HepG2 (cell line): ENCODE data around the gene HDAC4. TPM values are rescaled to one million over a fixed set of nuclear protein-coding genes. Genes with fewer than 3 reads are reported as not detected.

Experiments used
- ATAC-seq: fragments of 200-7000 bp; cut with Tn5 transposase; 3 replicates; pipeline ENCODE4 v1.9.1; 2020; ENCODE audit warnings: mild to moderate bottlenecking, moderate library complexity
- BruUV-seq: library from RNA; stranded (reverse); fragments of 400-500 nt; replicated peaks from 2 replicates; lab custom pipeline; 2021; lab: Mats Ljungman, UMichigan
- CTCF ChIA-PET: fragments of 300-600 bp; formaldehyde crosslinking; extraction: SDS; loops from one replicate; lab custom pipeline; 2021; ENCODE audit warnings: low total read pairs, inconsistent platforms, low intra/inter-chr PET ratio; lab: Yijun Ruan, JAX
- POLR2A ChIA-PET: fragments of 350-600 bp; sonication (Branson Sonifier 250); formaldehyde crosslinking; loops from one replicate; lab custom pipeline; 2020; ENCODE audit warnings: antibody characterized with exemption, inconsistent platforms; lab: Yijun Ruan, JAX
- DNase-seq: peaks from one replicate; pipeline ENCODE4 v3.0.0-alpha.2; 2015; ENCODE audit warnings: low spot score
- FAIRE-seq: peaks from 3 replicates; lab custom pipeline; 2011; peaks lifted over from hg19 to GRCh38; lab: Jason Lieb, UNC
- H2AFZ ChIP-seq: one replicate; pipeline ENCODE4 v1.6.1; 2011; ENCODE audit warnings: low read length, inconsistent platforms
- H3K27ac ChIP-seq: fragments of 300-600 bp; 3 replicates; pipeline ENCODE4 v1.8.0; 2011; ENCODE audit warnings: mixed run types, mild to moderate bottlenecking, mixed read lengths, low read length, inconsistent platforms; ENCODE audit not compliant: insufficient read depth; ENCODE audit errors: extremely low read length
- H3K27me3 ChIP-seq, 2 experiments: fragments of 200-600 bp in 1 of 2; 2 replicates in 1 of 2; 3 replicates in 1 of 2; pipeline versions ENCODE4 v1.6.0 to v1.8.0; 2011; ENCODE audit warnings: low read length in 2 of 2, mild to moderate bottlenecking in 2 of 2, moderate library complexity in 2 of 2, inconsistent platforms in 1 of 2; ENCODE audit not compliant: insufficient read depth in 2 of 2, control insufficient read depth in 1 of 2
- H3K36me3 ChIP-seq, 2 experiments: fragments of 200-600 bp in 1 of 2; replicated peaks in 1 of 2; 2 replicates in 1 of 2; 3 replicates in 1 of 2; pipeline versions ENCODE4 v1.5.1 to v1.8.0; 2011; ENCODE audit warnings: low read length in 2 of 2, inconsistent platforms in 1 of 2; ENCODE audit not compliant: insufficient read depth in 2 of 2, control insufficient read depth in 1 of 2
- H3K4me1 ChIP-seq: 2 replicates; pipeline ENCODE4 v1.5.1; 2012; ENCODE audit warnings: low read length, inconsistent platforms; ENCODE audit not compliant: insufficient read depth
- H3K4me2 ChIP-seq: 2 replicates; pipeline ENCODE4 v1.6.0; 2011; ENCODE audit warnings: low read depth, low read length, inconsistent platforms
- H3K4me3 ChIP-seq, 3 experiments: fragments of 200-600 bp in 1 of 3; sonication (generic), shearing (Covaris generic) in 1 of 3; replicated peaks in 1 of 3; 2 replicates each; pipeline ENCODE4 v1.5.1; 2011 to 2016; ENCODE audit warnings: low read length in 3 of 3, inconsistent platforms in 2 of 3, low read depth in 2 of 3, mild to moderate bottlenecking in 2 of 3, control low read depth in 1 of 3, mixed read lengths in 1 of 3; ENCODE audit not compliant: insufficient read depth in 1 of 3
- H3K79me2 ChIP-seq: one replicate; pipeline ENCODE4 v1.6.1; 2011; ENCODE audit warnings: low read length, inconsistent platforms; ENCODE audit not compliant: insufficient read depth
- H3K9ac ChIP-seq: 2 replicates; pipeline ENCODE4 v1.6.0; 2011; ENCODE audit warnings: mild to moderate bottlenecking, low read depth, low read length, inconsistent platforms; ENCODE audit not compliant: insufficient read depth
- H3K9me3 ChIP-seq: 2 replicates; pipeline ENCODE4 v1.5.1; 2012; ENCODE audit warnings: mild to moderate bottlenecking, low read length
- H4K20me1 ChIP-seq: 2 replicates; pipeline ENCODE4 v1.6.0; 2011; ENCODE audit warnings: inconsistent platforms, mild to moderate bottlenecking, low read length, moderate library complexity; ENCODE audit not compliant: insufficient read depth
- AGO2 ChIP-seq: fragments of 200-400 bp; formaldehyde crosslinking; optimal IDR thresholded peaks from 2 replicates; pipeline ENCODE3; 2017; ENCODE audit warnings: mild to moderate bottlenecking, low read depth, low read length, moderate library complexity
- DR1 ChIP-seq: sonication (generic); formaldehyde crosslinking; IDR thresholded peaks from 2 replicates; pipeline ENCODE4 v1.8.0; 2021; ENCODE audit warnings: mild to moderate bottlenecking, missing genetic modification reagents, inconsistent platforms
- RXRA ChIP-seq: sonication (generic); formaldehyde crosslinking; IDR thresholded peaks from 2 replicates; pipeline ENCODE4 v1.5.1; 2020; ENCODE audit warnings: missing genetic modification reagents
- WGBS: methylation state at CpG from one replicate; pipeline ENCODE4 v1.1.6; 2017; ENCODE audit warnings: low lambda C conversion rate; 5-methylcytosine and 5-hydroxymethylcytosine counted together
- in situ Hi-C: cut with HindIII; loops from 2 replicates; pipeline ENCODE4 v1.10.0; 2017; ENCODE audit warnings: low pct_unique_long_range_greater_than_20kb; ENCODE audit not compliant: extremely low pct_ligation_motif_present
- intact Hi-C: fragments of 100-400 bp; cut with micrococcal nuclease; formaldehyde crosslinking; loops from one replicate; pipeline ENCODE4 v1.10.0; 2022; ENCODE audit not compliant: unreplicated experiment
- polyA plus RNA-seq, 8 experiments: library from polyadenylated mRNA; depleted of rRNA in 3 of 8; stranded (reverse) in 7 of 8; unstranded in 1 of 8; fragments of >200 nt; fragmentation: Illumina TruSeq in 4 of 8; extraction: Trizol in 4 of 8; gene quantifications; 2 replicates each; pipeline versions ENCODE4 v1.2.1 to v1.2.3, GENCODE V29; 2011 to 2016; ENCODE audit warnings: low read depth in 4 of 8, missing spikeins in 1 of 8, mixed read lengths in 1 of 8; ENCODE audit not compliant: insufficient read depth in 1 of 8
- total RNA-seq, 5 experiments: library from RNA; depleted of rRNA; stranded (reverse); fragments of >200 nt; fragmentation: Illumina TruSeq; extraction: Trizol; gene quantifications; 2 replicates each; pipeline ENCODE4 v1.2.3, GENCODE V29; 2016; ENCODE audit warnings: low read depth in 1 of 5
- TF ChIP-seq, protein P1 (sequence below): sonication (generic); formaldehyde crosslinking; IDR thresholded peaks from 2 replicates; pipeline ENCODE4 v1.4.0; 2020; ENCODE audit warnings: missing genetic modification reagents, borderline replicate concordance

Gene HDAC4
- total and polyA plus RNA-seq, 2 of the 13 experiments (the other 11 are each of a cell fraction or from before 2014, with no cell fraction given), result 10.1 to 11.5 TPM

DNA sequence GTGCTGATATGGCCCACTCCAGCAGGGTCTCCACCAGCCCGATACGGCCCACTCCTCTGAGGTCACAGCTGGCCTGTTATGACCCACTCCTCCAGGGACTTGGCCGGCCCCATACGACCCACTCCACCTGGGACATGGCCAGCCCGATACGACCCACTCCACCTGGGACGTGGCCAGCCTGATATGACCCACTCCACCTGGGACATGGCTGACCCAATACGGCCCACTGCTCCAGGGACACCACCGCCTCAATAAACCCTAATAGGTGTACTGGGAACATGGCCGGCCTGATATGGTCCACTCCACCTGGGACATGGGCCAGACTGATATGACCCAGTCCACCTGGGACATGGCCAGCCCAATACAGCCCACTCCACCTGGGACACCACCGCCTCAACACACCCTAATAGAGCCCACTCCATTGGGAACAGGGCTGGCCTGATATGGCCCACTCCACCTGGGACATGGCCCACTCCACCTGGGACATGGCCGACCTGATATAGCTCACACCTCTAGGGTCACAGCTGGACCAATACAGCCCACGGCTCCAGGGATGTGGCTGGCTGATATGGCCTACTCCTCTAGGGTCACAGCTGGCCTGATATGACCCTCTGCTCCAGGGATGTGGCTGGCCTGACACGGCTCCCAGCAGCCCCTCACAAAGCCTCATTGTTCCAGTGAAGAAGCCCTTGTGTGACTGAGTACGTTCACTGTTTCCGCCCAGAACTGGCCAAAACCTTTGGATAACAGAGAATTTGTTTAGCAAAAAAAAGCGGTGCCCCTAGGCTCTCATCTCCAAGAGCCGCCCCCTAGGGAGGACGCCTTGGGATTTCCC is 245.6 kb downstream of the HDAC4 start:
- no peak for FAIRE-seq
- no peak overlapping the region for H2AFZ ChIP-seq
- intact Hi-C loops, result no loop called here
- CTCF ChIA-PET, result no interaction called here
- no peaks in the 10 kb centered on the region for H3K4me1 ChIP-seq
- TF ChIP-seq DR1 (CRISPR knock-in tag) (no peak), RXRA (CRISPR knock-in tag) (0 out of 2 replicates have a peak, but pooled peaks have one; percentile 39), AGO2 (peak; percentile 31)
- TF ChIP-seq, protein P1, sequence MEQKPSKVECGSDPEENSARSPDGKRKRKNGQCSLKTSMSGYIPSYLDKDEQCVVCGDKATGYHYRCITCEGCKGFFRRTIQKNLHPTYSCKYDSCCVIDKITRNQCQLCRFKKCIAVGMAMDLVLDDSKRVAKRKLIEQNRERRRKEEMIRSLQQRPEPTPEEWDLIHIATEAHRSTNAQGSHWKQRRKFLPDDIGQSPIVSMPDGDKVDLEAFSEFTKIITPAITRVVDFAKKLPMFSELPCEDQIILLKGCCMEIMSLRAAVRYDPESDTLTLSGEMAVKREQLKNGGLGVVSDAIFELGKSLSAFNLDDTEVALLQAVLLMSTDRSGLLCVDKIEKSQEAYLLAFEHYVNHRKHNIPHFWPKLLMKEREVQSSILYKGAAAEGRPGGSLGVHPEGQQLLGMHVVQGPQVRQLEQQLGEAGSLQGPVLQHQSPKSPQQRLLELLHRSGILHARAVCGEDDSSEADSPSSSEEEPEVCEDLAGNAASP (CRISPR knock-in tag), result peak; percentile 38; the same call in 1 of the 2 replicates
- in situ Hi-C loops, result no loop called here
- POLR2A ChIA-PET, result no interaction called here
- no TSS peak for BruUV-seq
- H3K4me3 ChIP-seq, result no peak overlapping the region
- WGBS, result 77% methylated on average over 11 of the region's 19 CpGs
- no peak for DNase-seq
- no peaks in the 10 kb centered on the region for H3K9me3 ChIP-seq
- peaks cover 22 to 50% of the 10 kb centered on the region in 2 experiments for H3K36me3 ChIP-seq
- no peaks in the 10 kb centered on the region for H3K27me3 ChIP-seq
- no peak overlapping the region for H3K4me2 ChIP-seq
- H3K27ac ChIP-seq, result no peak overlapping the region
- no peaks in the 10 kb centered on the region for H3K79me2 ChIP-seq
- peak; percentile 20; the same call in 1 of the 3 replicates for ATAC-seq
- H3K9ac ChIP-seq, result no peak overlapping the region
- H4K20me1 ChIP-seq, result no peaks in the 10 kb centered on the region; the same call in 1 of the 2 replicates
